Gastrocnemius medialis (tissue), 4 donors: ENCODE measurements around the gene TXNRD1. TPM values are rescaled to one million over a fixed set of nuclear protein-coding genes. Genes with fewer than 3 reads are reported as not detected.

Source experiments
- ATAC-seq, 2 donors: fragments of 150-250 bp; one replicate each; pipeline ENCODE4 v1.9.1; 2016
- DNase-seq, 2 donors: peaks; one replicate each; pipeline ENCODE4 v3.0.0-alpha.2; 2019
- H3K27ac ChIP-seq, 4 donors: fragments of 200-600 bp; sonication (generic); 1 replicate in 1 of 4; 2 replicates in 3 of 4; pipeline ENCODE4 v1.5.1; 2016 to 2018; ENCODE audit warnings: mild to moderate bottlenecking in 2 of 4, moderate library complexity in 1 of 4
- H3K27me3 ChIP-seq, 3 donors: fragments of 200-600 bp; sonication (generic) in 2 of 3; 1 replicate in 1 of 3; 2 replicates in 2 of 3; pipeline versions ENCODE4 v1.5.1 to v1.6.0; 2016 to 2019; ENCODE audit warnings: mild to moderate bottlenecking in 1 of 3, moderate library complexity in 1 of 3
- H3K36me3 ChIP-seq, 2 donors: fragments of 200-600 bp; sonication (generic) in 1 of 2; one replicate each; pipeline ENCODE4 v1.5.1; 2017 to 2018
- H3K4me1 ChIP-seq, 2 donors: fragments of 200-600 bp; sonication (generic) in 1 of 2; one replicate each; pipeline ENCODE4 v1.5.1; 2016 to 2017; ENCODE audit warnings: mild to moderate bottlenecking in 2 of 2
- H3K4me3 ChIP-seq, 4 donors: fragments of 200-600 bp; sonication (generic) in 3 of 4; 1 replicate in 1 of 4; 2 replicates in 3 of 4; pipeline ENCODE4 v1.5.1; 2016 to 2019; ENCODE audit warnings: mild to moderate bottlenecking in 2 of 4
- H3K9me3 ChIP-seq, 3 donors: fragments of 200-600 bp; sonication (generic) in 2 of 3; 1 replicate in 1 of 3; 2 replicates in 2 of 3; pipeline ENCODE4 v1.5.1; 2016 to 2019
- CTCF ChIP-seq, 5 experiments: fragments of 450-650 bp in 3 of 5; fragments of 200-600 bp in 2 of 5; sonication (generic) in 2 of 5; IDR thresholded peaks in 4 of 5; conservative IDR thresholded peaks in 1 of 5; 1 replicate in 4 of 5; 2 replicates in 1 of 5; pipeline ENCODE4 v1.5.1; 2016 to 2019; ENCODE audit warnings: antibody characterized with exemption in 5 of 5, mild to moderate bottlenecking in 3 of 5, moderate library complexity in 3 of 5
- POLR2A ChIP-seq, 2 donors: fragments of 450-650 bp; IDR thresholded peaks; one replicate each; pipeline ENCODE4 v1.6.1; 2017; ENCODE audit warnings: antibody characterized with exemption in 2 of 2, mild to moderate bottlenecking in 2 of 2, moderate library complexity in 2 of 2
- in situ Hi-C, 4 donors: fragments of 200-750 bp; cut with MboI; loops; one replicate each; pipeline versions ENCODE4 v1.15.0 to v1.8.0; 2017; ENCODE audit warnings: low sequenced_read_pairs in 4 of 4
- intact Hi-C: fragments of 100-400 bp; cut with DNase I; formaldehyde crosslinking; loops from one replicate; pipeline ENCODE4 v1.15.1; 2023; ENCODE audit warnings: low total_unique reads
- total RNA-seq, 4 donors: library from RNA; depleted of rRNA; stranded (reverse); fragments of >200 nt; gene quantifications; one replicate each; pipeline versions ENCODE4 v1.1.0 to v1.2.3, GENCODE V29; 2016

TXNRD1 gene
- total RNA-seq, 4 donors from 2014 or later = 96.6 to 139 (median 118) TPM

DNA sequence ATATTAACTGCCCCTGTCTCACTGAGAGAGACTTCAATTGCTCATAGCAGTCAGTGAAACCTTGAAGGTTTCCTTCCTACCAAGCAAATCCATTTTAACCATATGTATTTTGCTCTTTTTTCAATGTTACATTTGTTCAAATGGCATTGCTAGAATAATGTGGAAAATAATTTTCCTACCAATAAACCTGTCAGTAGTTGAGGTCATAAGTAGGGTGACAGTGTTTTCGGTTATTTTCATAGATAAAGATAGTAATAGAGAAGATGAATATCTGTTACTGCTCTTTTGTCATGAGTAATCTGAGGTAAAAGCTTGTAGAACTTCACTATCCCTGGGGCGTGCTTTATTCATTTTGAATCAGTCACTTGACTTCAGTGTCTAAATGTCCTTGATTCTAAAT is 120.5 kb downstream of the TXNRD1 start:
- H3K9me3 ChIP-seq = no peaks in the 10 kb centered on the region
- peaks cover 2 to 89% of the 10 kb centered on the region in 2 donors for H3K36me3 ChIP-seq
- ATAC-seq (no peak), DNase-seq (no peak)
- in situ Hi-C loops (no loop called here), intact Hi-C loops (no loop called here)
- no peaks in the 10 kb centered on the region for H3K4me1 ChIP-seq
- no peak overlapping the region for H3K4me3 ChIP-seq
- TF ChIP-seq CTCF (IDR thresholded peaks at IDR 0.05 in 4 of 5, conservative IDR thresholded peaks at IDR 0.05 in 1 of 5) (no peak), POLR2A (IDR thresholded peaks at IDR 0.05) (no peak)
- no peaks in the 10 kb centered on the region for H3K27me3 ChIP-seq
- no peak overlapping the region for H3K27ac ChIP-seq

DNA sequence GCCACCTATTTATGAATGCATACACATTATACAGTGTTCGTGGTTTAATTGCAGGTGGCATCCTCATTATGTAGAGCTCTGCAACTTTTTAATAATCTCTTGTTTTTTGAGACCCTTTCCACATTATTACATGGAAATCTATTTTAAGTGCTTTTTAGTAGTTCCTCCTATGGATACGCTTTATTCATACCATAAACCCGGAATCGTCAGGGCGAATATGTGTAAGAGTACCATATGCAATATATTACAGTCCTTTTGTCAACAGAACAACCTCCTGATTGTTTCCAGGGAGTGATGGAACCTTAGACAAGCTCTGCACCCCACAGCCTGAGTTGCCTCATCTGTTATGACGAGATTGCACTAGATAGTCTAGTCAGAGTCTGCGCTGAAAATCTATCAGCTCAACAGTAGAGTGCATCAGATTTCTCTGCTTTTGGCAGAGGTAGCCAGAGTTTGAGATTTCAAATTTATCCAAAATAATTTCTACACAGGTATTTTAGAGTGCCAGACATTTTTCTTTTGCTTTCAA is 121.5 kb downstream of the TXNRD1 start:
- Histone ChIP-seq H3K4me1 (no peaks in the 10 kb centered on the region), H3K27ac (no peak overlapping the region), H3K9me3 (no peaks in the 10 kb centered on the region), H3K27me3 (no peaks in the 10 kb centered on the region), H3K36me3 (peaks cover 2 to 89% of the 10 kb centered on the region in 2 donors), H3K4me3 (no peak overlapping the region)
- DNase-seq (no peak), ATAC-seq (no peak)
- in situ Hi-C loops = no loop called here
- no peak for TF ChIP-seq POLR2A (IDR thresholded peaks at IDR 0.05)
- no peak for TF ChIP-seq CTCF (IDR thresholded peaks at IDR 0.05 in 4 of 5, conservative IDR thresholded peaks at IDR 0.05 in 1 of 5)
- intact Hi-C loops = no loop called here

- peaks cover 12 to 15% of the 10 kb centered on the region in 2 donors for H3K4me1 ChIP-seq
- H3K27me3 ChIP-seq = no peaks in the 10 kb centered on the region
- no peak for TF ChIP-seq POLR2A (IDR thresholded peaks at IDR 0.05)
- TF ChIP-seq CTCF (IDR thresholded peaks at IDR 0.05 in 4 of 5, conservative IDR thresholded peaks at IDR 0.05 in 1 of 5) = no peak
- no peak overlapping the region for H3K4me3 ChIP-seq
- ATAC-seq = no peak
- no peaks in the 10 kb centered on the region for H3K9me3 ChIP-seq
- DNase-seq = no peak
- H3K36me3 ChIP-seq = peaks cover 2 to 100% of the 10 kb centered on the region in 2 donors
- in situ Hi-C loops = no loop called here
- H3K27ac ChIP-seq = no peak overlapping the region
- intact Hi-C loops = no loop called here
These were observed 124.1 kb downstream of the TXNRD1 start for GRCh38 chr12:104339663-104340062.

GRCh38 chr12:104340177-104340576 is 124.6 kb downstream of the TXNRD1 start:
- Histone ChIP-seq H3K4me1 (peaks cover 15 to 20% of the 10 kb centered on the region in 2 donors), H3K36me3 (peaks cover 2 to 95% of the 10 kb centered on the region in 2 donors), H3K4me3 (no peak overlapping the region), H3K27me3 (no peaks in the 10 kb centered on the region), H3K9me3 (no peaks in the 10 kb centered on the region), H3K27ac (no peak overlapping the region)
- DNase-seq (no peak), ATAC-seq (no peak)
- intact Hi-C loops (no loop called here), in situ Hi-C loops (no loop called here)
- TF ChIP-seq CTCF (IDR thresholded peaks at IDR 0.05 in 4 of 5, conservative IDR thresholded peaks at IDR 0.05 in 1 of 5) (no peak), POLR2A (IDR thresholded peaks at IDR 0.05) (no peak)
